ENCODE measurements around the gene ATP5F1D.

Gene ATP5F1D

DNA sequence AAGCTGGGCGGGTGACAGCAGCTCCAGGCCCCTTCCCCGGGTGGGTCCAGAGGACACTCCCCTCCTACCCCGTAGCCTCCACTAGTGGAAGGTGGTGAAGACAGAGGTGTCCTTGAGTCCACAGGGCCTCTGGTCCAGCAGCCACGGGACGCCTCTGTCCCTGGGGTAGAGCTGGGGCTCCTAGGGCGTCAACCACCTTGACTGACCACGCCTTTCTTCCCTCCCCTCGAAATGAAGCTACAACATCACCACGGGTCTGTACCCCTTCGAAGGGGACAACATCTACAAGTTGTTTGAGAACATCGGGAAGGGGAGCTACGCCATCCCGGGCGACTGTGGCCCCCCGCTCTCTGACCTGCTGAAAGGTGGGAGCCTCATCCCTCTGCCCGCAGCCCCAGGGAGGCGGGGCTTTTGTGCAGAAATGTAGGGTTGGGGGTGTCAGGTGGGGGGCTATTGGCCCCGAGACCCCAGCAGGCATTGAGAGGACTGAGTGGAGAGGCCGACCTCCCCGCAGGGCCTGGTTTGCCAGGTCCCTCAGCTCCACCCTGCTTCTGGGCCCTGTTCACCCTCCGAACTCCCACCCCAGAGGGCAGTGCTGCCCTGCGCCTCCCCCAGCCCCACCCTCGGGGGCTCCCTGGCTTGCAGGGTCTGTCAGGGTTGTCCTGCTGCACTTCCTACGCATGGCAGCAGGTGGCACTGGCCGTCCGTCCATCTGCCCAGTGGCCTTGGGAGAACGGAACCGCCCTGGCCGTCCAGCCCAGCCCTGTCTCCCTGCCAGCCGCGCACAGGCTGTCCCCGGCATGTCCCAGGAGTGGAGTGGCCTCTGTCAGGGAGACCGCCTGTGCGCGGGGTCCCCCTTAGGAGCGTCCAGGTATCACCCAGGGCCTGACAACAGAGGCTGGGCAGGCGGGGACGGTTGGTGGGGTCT, 20.3 kb upstream of the ATP5F1D start:
- DNase-seq = no peak

- DNase-seq = no peak
Observed at GRCh38 chr19:1221904-1222255, 19.7 kb upstream of the ATP5F1D start.

GRCh38 chr19:1222394-1222793, 19.2 kb upstream of the ATP5F1D start:
- DNase-seq = no peak

DNA sequence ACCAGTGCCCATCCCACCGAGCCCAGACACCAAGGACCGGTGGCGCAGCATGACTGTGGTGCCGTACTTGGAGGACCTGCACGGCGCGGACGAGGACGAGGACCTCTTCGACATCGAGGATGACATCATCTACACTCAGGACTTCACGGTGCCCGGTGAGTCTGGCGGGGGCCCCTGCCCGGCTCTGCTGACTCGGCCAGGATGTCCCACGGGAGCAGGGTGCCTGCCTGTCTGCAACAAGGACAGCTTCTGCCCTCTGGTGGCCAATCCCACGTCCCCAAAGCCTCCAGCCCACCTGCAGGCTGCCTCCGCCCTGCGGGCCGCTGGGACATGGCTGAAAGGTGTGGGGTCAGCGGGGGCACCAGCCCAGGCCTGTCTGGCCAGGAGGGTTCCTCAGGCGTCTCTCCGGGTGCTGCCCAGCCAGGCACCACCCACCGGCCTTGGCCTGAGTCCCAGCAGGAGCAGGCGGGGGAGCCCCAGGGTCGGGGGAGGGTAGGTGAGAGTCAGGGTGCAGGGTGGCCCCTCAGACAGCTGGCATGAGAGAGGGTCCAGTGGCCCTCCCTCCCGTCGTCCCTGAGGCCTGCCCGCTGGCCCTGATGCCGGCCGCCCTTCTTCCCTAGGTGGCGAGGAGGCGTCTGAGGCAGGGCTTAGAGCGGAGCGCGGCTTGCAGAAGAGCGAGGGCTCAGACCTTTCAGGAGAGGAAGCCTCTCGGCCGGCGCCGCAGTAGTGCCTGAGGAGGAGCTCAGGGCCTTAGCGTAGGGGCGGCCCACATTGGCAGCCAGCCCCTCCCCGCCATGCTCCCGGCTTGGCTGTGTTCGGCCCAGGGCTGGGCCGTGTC, 18.3 kb upstream of the ATP5F1D start:
- no peak for DNase-seq

- DNase-seq = no peak
Observed at GRCh38 chr19:1224047-1224825, 17.3 kb upstream of the ATP5F1D start.

DNA sequence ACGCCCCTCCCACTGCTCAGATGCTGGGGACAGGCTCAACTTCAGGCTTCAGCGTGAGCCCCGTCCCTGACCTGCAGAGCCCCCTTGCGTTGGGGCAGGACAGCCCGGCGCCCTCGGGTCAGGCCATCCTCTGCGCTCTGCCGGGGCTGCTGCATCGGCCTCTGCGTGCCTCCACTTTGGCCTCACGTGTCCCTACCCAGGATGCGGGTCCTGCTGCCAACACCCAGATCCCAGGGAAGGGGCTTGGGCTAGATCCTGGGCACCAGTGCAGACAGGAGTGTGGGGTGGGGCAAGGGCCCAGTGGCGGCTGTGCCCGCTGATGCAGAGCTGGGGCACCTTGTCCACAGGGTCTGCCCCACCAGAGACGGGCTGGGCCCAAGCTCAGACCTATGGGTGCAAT, 16.7 kb upstream of the ATP5F1D start:
- no peak for DNase-seq

GRCh38 chr19:1225440-1226226, 15.9 kb upstream of the ATP5F1D start:
- no peak for DNase-seq

GRCh38 chr19:1226227-1226518, 15.4 kb upstream of the ATP5F1D start:
- DNase-seq = no peak

DNA sequence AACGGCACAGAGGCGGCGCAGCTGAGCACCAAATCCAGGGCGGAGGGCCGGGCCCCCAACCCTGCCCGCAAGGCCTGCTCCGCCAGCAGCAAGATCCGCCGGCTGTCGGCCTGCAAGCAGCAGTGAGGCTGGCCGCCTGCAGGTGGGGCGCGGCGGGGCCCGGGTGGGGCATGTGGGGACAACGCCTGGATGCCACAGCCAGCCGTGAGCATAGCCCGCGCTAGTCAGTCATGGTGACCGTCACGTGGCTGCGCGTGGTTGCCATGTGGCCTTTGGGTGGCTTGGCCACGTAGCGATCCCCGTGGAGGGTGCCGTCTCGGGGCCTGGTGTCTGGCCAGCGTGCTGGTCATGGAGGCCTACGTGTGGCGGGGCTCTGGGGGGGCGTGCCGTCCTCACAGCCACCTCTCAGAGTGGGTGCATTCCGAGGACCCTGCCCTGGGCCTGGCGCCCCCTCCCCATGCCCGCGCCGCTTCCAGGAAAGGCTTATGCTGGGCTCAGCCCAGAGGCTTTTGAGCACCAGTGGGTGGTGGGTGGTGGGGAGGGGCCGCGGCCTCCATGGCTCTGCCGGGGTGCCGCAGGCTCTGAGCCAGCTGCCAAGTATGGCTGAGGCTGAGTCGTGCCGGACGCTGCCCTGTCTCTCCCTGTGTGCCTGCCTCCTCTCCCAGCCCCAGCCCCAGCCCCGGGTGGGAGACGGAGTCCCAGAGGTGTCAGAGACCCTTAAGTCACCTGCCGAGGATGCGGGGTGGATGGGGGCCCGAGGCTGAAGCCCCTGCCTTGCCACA, 14.8 kb upstream of the ATP5F1D start:
- no peak for DNase-seq

DNA sequence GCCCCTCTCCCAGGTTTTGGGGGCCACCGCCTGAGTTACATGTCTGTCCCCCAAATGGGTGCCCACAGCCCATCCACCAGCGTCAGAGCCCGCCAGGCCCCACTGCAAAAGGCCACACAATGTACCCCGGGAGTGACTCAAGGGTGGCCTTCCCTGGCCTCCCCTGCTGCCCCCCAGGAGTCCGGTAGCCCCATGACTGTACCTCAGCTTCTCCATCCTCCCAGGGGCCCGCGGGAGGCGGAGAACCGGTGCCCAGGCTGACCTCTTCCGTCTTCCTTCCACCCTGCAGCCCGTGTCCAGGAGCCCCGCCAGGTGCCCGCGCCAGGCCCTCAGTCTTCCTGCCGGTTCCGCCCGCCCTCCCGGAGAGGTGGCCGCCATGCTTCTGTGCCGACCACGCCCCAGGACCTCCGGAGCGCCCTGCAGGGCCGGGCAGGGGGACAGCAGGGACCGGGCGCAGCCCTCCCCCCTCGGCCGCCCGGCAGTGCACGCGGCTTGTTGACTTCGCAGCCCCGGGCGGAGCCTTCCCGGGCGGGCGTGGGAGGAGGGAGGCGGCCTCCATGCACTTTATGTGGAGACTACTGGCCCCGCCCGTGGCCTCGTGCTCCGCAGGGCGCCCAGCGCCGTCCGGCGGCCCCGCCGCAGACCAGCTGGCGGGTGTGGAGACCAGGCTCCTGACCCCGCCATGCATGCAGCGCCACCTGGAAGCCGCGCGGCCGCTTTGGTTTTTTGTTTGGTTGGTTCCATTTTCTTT, 14.1 kb upstream of the ATP5F1D start:
- DNase-seq = no peak

DNA sequence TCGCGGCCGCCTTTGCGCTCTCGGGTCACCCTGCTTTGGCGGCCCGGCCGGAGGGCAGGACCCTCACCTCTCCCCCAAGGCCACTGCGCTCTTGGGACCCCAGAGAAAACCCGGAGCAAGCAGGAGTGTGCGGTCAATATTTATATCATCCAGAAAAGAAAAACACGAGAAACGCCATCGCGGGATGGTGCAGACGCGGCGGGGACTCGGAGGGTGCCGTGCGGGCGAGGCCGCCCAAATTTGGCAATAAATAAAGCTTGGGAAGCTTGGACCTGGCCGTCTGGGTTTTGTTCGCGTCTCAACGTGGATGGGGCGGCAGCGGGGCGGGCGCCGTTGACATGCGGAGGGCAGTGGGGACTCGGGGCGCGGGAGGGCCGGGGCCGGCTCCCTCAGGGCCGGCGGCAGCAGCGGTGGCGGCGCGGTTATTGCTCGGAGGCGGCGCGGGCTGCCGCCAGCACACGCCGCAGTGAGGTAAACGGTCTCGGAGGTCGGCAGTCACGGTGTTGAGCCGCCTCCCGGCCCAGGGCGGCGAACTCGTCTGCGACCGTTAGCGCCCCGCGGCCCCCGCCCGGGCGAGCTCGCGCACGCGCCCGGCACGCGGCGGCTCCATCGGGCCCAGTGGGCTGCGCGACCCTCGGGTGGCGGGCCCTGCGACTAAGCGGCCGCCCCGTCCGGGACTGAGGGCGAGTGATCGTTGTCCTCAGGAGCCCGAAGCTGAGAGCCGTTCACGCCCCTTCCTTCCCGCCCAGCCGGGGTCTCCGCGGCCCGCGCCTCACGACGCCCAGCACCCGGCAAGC, 13.2 kb upstream of the ATP5F1D start:
- no peak for DNase-seq

DNA sequence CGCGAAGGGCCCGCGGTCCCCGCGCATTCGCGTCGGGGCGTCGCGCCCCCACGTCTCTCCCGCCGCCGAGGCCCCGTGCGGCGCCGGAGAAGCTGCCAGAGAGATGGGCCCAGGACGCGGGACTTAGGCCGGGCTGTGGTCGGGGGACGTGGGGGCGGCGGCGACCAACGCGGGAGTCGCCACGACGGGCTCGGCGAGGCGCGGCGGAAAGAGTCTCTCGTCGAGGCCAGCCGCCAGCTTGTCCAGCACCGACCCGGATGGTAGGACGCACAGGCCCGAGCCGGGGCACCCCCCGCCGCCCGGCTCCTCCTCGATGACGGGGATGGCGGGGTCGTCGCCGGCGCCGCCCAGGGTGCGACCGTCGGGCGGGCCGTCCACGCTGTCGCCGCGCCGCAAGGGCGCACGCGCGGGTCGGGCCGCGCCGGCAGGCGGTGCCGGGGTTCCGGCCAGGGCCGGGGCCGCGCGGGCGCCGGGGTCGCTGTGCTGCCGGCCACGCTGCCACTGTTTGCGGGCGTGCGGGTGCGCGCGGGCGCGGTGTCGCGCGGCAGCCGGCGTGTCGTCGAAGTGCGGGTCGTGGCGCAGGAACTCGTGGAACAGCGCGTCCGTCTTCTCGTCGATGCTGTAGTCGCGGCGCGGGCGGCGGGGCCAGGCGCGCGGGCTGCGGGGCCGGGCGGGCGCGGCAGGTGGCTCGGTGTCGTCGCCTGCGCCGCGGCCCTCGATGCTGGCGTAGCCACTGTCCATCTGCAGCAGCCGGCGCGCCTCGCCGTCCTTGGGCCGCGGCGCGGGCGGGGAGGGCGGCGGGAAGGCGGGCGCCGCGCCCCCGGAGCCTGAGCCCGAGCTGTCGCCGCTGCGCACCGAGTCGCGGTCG, 12.3 kb upstream of the ATP5F1D start:
- no peak for DNase-seq

GRCh38 chr19:1229924-1230782, 11.4 kb upstream of the ATP5F1D start:
- DNase-seq = no peak

DNA sequence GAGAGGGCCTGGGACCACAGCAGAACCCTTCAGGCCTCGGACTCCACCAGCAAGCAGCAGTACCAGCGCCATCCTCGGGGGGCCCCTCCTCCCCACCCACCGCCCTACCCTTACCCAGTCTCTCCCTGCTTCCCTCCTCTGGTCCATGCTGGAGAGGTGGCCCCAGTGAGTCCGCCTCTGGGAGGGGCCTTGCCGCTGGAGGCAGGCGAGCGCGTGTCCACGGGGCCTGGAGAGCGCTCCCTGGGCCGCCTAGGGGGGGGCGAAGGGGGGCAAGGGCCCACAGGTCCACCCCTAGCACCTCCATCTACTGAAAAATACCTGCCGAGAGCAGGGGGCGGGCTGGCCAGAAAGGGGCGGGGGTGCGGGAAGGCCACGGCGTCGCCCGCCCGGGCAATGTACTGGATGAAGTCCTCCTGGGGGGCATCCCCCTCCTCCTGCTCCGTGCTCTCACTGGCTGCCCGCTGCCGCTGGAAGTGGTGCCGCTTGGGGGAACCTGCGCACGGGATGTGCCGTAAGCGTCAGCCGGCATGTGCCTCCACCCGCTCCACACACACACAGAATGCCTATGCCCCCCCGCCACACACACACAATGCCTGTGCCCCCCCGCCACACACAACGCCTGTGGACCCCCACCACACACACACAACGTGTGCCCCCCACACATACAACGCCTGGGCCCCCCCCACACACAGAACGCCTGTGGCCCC, 10.6 kb upstream of the ATP5F1D start:
- no peak for DNase-seq

GRCh38 chr19:1231729-1232637, 9.6 kb upstream of the ATP5F1D start:
- DNase-seq = no peak

DNA sequence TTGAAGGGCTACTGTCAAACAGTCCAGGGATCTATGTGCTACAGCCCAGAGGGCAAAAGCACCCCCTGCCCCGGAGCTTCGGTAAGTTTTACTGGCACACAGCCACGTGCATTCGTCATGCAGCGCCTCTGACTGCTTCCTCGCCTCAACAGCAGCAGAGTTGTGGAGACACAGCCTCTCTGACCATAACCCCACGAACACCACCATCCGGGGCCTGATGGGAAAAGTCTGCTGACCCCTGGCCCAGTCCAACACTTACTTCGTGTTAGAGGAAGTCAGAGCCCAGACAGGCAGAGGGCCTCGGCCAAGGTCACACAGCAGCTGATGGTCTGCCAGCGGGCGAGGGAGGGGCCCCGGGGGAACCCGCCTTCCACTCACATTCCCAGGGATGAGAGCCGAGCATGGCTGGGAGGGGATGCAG, 8.9 kb upstream of the ATP5F1D start:
- no peak for DNase-seq
